Mesothelial cell of epicardium (in vitro differentiated cells): ENCODE measurements around the gene SCAMP2. TPM values are rescaled to one million over a fixed set of nuclear protein-coding genes. Genes with fewer than 3 reads are reported as not detected.

Experiments used
- DNase-seq, 2 experiments: peaks; one replicate each; pipeline ENCODE4 v3.0.0; 2021; ENCODE audit warnings: low spot score in 2 of 2; ENCODE audit not compliant: unreplicated experiment in 2 of 2
- H3K27ac Mint-ChIP-seq: 2 replicates; pipeline ENCODE4 v1.8.0; 2021; ENCODE audit warnings: mixed read lengths
- H3K27me3 Mint-ChIP-seq: 2 replicates; pipeline ENCODE4 v1.8.0; 2021; ENCODE audit warnings: low read depth, mixed read lengths
- H3K36me3 Mint-ChIP-seq: 2 replicates; pipeline ENCODE4 v1.8.0; 2021; ENCODE audit warnings: mixed read lengths
- H3K4me1 Mint-ChIP-seq: 2 replicates; pipeline ENCODE4 v1.8.0; 2021; ENCODE audit warnings: mixed read lengths
- H3K4me3 Mint-ChIP-seq: 2 replicates; pipeline ENCODE4 v1.8.0; 2021; ENCODE audit warnings: mild to moderate bottlenecking, moderate library complexity, mixed read lengths
- H3K9me3 Mint-ChIP-seq: 2 replicates; pipeline ENCODE4 v1.8.0; 2021; ENCODE audit warnings: mixed read lengths
- CTCF ChIP-seq: fragments of 200-600 bp; sonication (generic); IDR thresholded peaks from one replicate; pipeline ENCODE4 v1.5.0; 2021; ENCODE audit warnings: antibody characterized with exemption; ENCODE audit not compliant: unreplicated experiment
- total RNA-seq: library from RNA; stranded (reverse); gene quantifications from 3 replicates; pipeline ENCODE4 v1.2.1, GENCODE V29; 2021

SCAMP2 gene
- total RNA-seq, 1 donor from 2014 or later = 45.6 TPM

- peaks cover 7% of the 10 kb centered on the region for H3K4me1 Mint-ChIP-seq
- no peak for TF ChIP-seq CTCF
- H3K27me3 Mint-ChIP-seq = peaks cover 15% of the 10 kb centered on the region
- H3K36me3 Mint-ChIP-seq = no peaks in the 10 kb centered on the region
- DNase-seq = no peak
- no peak overlapping the region for H3K27ac Mint-ChIP-seq
- no peaks in the 10 kb centered on the region for H3K9me3 Mint-ChIP-seq
- H3K4me3 Mint-ChIP-seq = no peak overlapping the region
These were observed 57.8 kb downstream of the SCAMP2 start for GRCh38 chr15:74815121-74815934.

- no peak within 1 kb of the TSS for H3K27ac Mint-ChIP-seq
- TF ChIP-seq CTCF = no peak
- no peaks in the 10 kb centered on the region for H3K36me3 Mint-ChIP-seq
- H3K4me1 Mint-ChIP-seq = peaks cover 7% of the 10 kb centered on the region
- no peak within 1 kb of the TSS for H3K4me3 Mint-ChIP-seq
- DNase-seq = no peak
- peaks cover 3% of the 10 kb centered on the region for H3K27me3 Mint-ChIP-seq
- no peaks in the 10 kb centered on the region for H3K9me3 Mint-ChIP-seq
These were observed 60.6 kb downstream of the SCAMP2 start, which contains the start of gene LMAN1L for GRCh38 chr15:74812533-74812932. LMAN1L (plus strand) TSS chr15:74812835; CDS start chr15:74812855, 20 bp downstream.

- Mint-ChIP-seq H3K4me1 (no peaks in the 10 kb centered on the region), H3K36me3 (peaks cover under 1% of the 10 kb centered on the region)
These were observed 63.2 kb downstream of the SCAMP2 start for GRCh38 chr15:74809956-74810355.

GRCh38 chr15:74809242-74809641 lies 63.9 kb downstream of the SCAMP2 start:
- no peak for TF ChIP-seq CTCF
- no peaks in the 10 kb centered on the region for H3K27me3 Mint-ChIP-seq
- no peak overlapping the region for H3K27ac Mint-ChIP-seq
- no peaks in the 10 kb centered on the region for H3K9me3 Mint-ChIP-seq
- no peak for DNase-seq
- H3K36me3 Mint-ChIP-seq = peaks cover 5% of the 10 kb centered on the region
- no peak overlapping the region for H3K4me3 Mint-ChIP-seq
- H3K4me1 Mint-ChIP-seq = no peaks in the 10 kb centered on the region

More at GRCh38 chr15:74809956-74810355, 63.2 kb downstream of the SCAMP2 start:
- Mint-ChIP-seq H3K9me3 (no peaks in the 10 kb centered on the region), H3K27ac (no peak overlapping the region), H3K4me3 (no peak overlapping the region), H3K27me3 (no peaks in the 10 kb centered on the region)
- TF ChIP-seq CTCF = no peak
- DNase-seq = no peak

- DNase-seq = no peak
- Mint-ChIP-seq H3K4me3 (no peak overlapping the region), H3K9me3 (no peaks in the 10 kb centered on the region), H3K27ac (no peak overlapping the region), H3K27me3 (no peaks in the 10 kb centered on the region), H3K36me3 (peaks cover 9% of the 10 kb centered on the region), H3K4me1 (no peaks in the 10 kb centered on the region)
- TF ChIP-seq CTCF = no peak
These were observed 64.3 kb downstream of the SCAMP2 start for GRCh38 chr15:74808840-74809229.
